ENCODE data around the gene KRT80.

KRT80 gene

DNA sequence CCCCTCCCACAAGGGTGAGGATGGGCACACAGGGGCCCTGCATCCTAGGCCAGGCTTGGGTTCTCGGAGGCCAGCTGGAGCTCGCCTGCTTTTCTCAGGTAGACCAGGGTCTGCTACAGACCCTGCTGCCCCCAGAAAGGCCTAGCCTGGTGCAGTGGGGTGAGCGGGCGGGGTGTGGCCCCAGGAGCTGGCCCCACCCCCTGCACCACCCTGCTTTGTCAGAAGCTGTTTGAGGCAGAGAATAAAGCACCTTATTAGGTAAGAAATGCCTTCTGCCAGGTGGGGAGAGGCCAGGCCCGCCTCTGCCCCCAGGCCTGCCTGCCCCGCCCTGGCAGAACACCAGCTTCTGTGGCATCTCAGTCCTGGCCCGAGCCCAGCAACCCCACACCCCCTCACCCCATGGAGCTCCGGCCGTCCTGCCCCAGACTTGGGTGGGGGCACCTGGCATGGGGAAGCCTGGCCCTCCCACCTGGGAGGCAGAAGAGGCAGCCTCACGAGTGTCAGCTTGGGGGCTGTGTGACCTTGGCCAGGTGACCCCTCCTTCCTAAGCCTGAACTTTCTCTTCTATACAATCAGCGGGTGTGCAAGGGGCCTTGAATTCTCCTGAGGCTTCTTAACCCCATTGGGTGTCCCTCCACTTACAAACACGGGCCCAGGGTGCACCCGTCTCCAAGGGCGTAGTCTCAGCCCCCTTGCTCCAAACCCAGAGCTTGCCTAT, 43.2 kb downstream of the KRT80 start:
- H3K4me1 Mint-ChIP-seq: peaks cover 10% of the 10 kb centered on the region
- no peaks in the 10 kb centered on the region for H3K9me3 Mint-ChIP-seq
- H3K36me3 Mint-ChIP-seq: no peaks in the 10 kb centered on the region
- H3K27me3 Mint-ChIP-seq: no peaks in the 10 kb centered on the region
- H3K27ac Mint-ChIP-seq: no peak overlapping the region
- no peak overlapping the region for H3K4me3 Mint-ChIP-seq

DNA sequence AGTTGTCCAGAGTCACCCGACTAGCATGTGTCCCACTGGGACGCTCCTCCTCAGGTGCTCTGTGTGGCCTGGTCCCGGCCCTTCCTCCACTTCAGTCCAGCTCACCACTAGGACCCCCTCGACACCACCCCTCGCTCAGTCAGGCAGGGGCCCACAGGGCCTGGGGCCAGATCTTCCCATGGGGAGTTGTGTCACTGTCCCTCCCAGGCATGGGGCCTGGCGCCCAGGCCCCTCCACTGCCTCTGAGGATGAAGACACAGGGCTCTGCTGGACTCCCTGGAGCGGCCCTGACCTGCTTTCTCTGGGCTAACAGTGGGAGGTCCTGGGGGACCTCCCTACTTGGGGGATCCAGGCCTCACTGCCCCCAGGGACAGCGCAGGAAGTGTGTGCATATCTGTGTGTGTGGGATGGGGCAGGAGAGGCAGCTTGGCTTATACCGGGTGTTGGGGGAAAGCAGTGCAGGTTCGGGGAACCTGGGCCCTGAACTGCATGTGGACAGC, 43.8 kb downstream of the KRT80 start:
- H3K36me3 Mint-ChIP-seq: no peaks in the 10 kb centered on the region
- H3K9me3 Mint-ChIP-seq: no peaks in the 10 kb centered on the region
- H3K4me1 Mint-ChIP-seq: peaks cover 10% of the 10 kb centered on the region
- H3K4me3 Mint-ChIP-seq: no peak overlapping the region
- no peaks in the 10 kb centered on the region for H3K27me3 Mint-ChIP-seq
- H3K27ac Mint-ChIP-seq: no peak overlapping the region

DNA sequence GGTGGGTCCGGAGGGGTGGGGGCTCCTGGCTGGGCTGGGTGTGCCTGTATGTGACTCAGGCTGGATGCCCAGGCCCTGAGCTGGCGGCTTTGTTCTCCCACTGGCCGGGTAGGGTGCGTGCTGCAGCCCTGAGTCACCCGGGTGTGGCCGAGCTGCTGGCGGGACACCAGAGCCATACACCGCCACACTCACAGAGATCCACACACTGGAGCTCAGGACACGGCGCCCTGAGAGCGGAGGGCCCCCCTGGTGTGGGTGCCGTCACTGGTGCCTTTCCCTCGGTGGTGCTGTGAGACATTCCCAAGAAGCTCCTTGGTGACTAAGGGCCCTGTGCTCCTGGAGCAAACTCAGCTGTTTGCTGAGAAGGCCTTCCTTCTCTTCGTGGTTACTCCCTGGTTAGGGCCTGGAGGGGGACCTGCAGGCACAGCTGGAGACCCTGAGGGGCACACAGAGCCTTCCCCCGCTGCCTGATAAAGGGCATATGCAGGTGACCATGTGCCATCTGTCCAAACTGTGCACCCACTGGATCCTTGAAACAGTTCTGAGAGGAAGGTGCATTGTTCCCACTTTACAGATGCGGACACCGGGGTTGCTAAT, 44.3 kb downstream of the KRT80 start:
- H3K4me3 Mint-ChIP-seq: no peak overlapping the region
- H3K27ac Mint-ChIP-seq: no peak overlapping the region
- H3K4me1 Mint-ChIP-seq: peaks cover 6% of the 10 kb centered on the region
- no peaks in the 10 kb centered on the region for H3K36me3 Mint-ChIP-seq
- no peaks in the 10 kb centered on the region for H3K27me3 Mint-ChIP-seq
- H3K9me3 Mint-ChIP-seq: no peaks in the 10 kb centered on the region

DNA sequence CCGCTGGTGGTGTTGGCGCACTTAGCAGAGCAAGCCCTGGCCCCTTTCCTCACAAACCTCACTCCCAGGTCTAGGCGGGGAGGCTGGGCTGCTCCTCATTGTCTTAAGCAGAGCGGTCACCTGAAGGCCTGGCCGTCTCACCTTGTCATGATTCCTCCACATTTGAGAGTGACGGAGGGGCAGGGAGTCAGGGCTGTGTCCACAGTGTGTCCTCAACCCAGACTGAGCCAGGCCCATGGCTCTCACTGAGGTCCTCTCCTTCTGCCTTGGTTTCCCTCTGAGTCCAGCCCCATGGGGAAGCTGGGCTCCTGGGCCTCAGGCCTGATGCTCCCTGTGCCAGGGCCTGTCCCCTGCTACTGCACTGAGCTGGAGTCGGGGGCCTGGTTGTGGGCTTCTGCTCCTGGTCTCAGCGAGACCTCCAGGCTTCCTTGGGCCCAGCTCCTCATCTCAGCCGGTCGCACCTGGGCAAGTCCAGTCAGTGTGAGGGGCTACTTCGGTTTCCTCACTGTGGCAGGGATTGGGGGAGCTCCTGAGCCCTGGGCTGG, 44.9 kb downstream of the KRT80 start:
- no peaks in the 10 kb centered on the region for H3K36me3 Mint-ChIP-seq
- H3K4me3 Mint-ChIP-seq: no peak overlapping the region
- peaks cover 6% of the 10 kb centered on the region for H3K4me1 Mint-ChIP-seq
- H3K27ac Mint-ChIP-seq: no peak overlapping the region
- H3K9me3 Mint-ChIP-seq: no peaks in the 10 kb centered on the region
- no peaks in the 10 kb centered on the region for H3K27me3 Mint-ChIP-seq

GRCh38 chr12:52146089-52146821, 45.6 kb downstream of the KRT80 start:
- Mint-ChIP-seq H3K27ac (no peak overlapping the region), H3K27me3 (no peaks in the 10 kb centered on the region), H3K9me3 (no peaks in the 10 kb centered on the region), H3K36me3 (no peaks in the 10 kb centered on the region), H3K4me1 (peaks cover under 1% of the 10 kb centered on the region), H3K4me3 (no peak overlapping the region)

- no peaks in the 10 kb centered on the region for H3K4me1 Mint-ChIP-seq
- no peak overlapping the region for H3K4me3 Mint-ChIP-seq
- no peaks in the 10 kb centered on the region for H3K27me3 Mint-ChIP-seq
- H3K9me3 Mint-ChIP-seq: no peaks in the 10 kb centered on the region
- H3K36me3 Mint-ChIP-seq: no peaks in the 10 kb centered on the region
- H3K27ac Mint-ChIP-seq: no peak overlapping the region
Observed at GRCh38 chr12:52145228-52146088, 46.4 kb downstream of the KRT80 start.

- Mint-ChIP-seq H3K4me1 (no peaks in the 10 kb centered on the region), H3K4me3 (no peak overlapping the region), H3K36me3 (no peaks in the 10 kb centered on the region), H3K27ac (no peak overlapping the region), H3K9me3 (no peaks in the 10 kb centered on the region), H3K27me3 (no peaks in the 10 kb centered on the region)
Observed at GRCh38 chr12:52144512-52145227, 47.1 kb downstream of the KRT80 start.

DNA sequence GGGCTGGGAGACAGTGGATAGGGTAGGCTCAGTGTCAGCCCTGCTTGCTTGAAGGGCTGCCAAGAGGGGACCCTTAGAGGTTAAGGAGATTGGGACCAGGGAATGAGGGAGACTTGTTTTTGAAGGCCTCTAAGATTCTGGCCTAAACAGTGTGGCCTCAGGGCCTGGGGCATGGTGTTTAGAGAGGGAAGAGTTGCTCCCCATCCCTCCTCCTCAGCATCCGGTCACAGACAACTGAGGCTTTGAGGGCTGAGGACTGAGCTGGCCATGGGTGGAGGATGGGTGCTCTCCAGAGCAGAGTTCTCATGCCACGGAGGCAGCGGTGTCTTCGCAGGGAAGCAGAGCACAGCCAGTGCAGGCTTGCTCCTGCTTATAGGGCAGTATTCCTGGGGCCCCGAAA, 49.4 kb downstream of the KRT80 start:
- Mint-ChIP-seq H3K27me3 (no peaks in the 10 kb centered on the region), H3K27ac (no peak overlapping the region), H3K4me1 (no peaks in the 10 kb centered on the region), H3K36me3 (no peaks in the 10 kb centered on the region), H3K4me3 (no peak overlapping the region), H3K9me3 (no peaks in the 10 kb centered on the region)

- H3K27me3 Mint-ChIP-seq: no peaks in the 10 kb centered on the region
- H3K27ac Mint-ChIP-seq: no peak overlapping the region
- H3K36me3 Mint-ChIP-seq: no peaks in the 10 kb centered on the region
- no peaks in the 10 kb centered on the region for H3K9me3 Mint-ChIP-seq
- H3K4me1 Mint-ChIP-seq: no peaks in the 10 kb centered on the region
- no peak overlapping the region for H3K4me3 Mint-ChIP-seq
Observed at GRCh38 chr12:52141875-52142274, 49.9 kb downstream of the KRT80 start.

GRCh38 chr12:52141306-52141705, 50.5 kb downstream of the KRT80 start:
- no peak overlapping the region for H3K4me3 Mint-ChIP-seq
- no peaks in the 10 kb centered on the region for H3K36me3 Mint-ChIP-seq
- H3K9me3 Mint-ChIP-seq: no peaks in the 10 kb centered on the region
- no peaks in the 10 kb centered on the region for H3K27me3 Mint-ChIP-seq
- H3K4me1 Mint-ChIP-seq: no peaks in the 10 kb centered on the region
- H3K27ac Mint-ChIP-seq: no peak overlapping the region

GRCh38 chr12:52139579-52140062, 52.2 kb downstream of the KRT80 start:
- Mint-ChIP-seq H3K27me3 (no peaks in the 10 kb centered on the region), H3K4me1 (no peaks in the 10 kb centered on the region), H3K4me3 (no peak overlapping the region), H3K27ac (no peak overlapping the region), H3K9me3 (no peaks in the 10 kb centered on the region), H3K36me3 (no peaks in the 10 kb centered on the region)

DNA sequence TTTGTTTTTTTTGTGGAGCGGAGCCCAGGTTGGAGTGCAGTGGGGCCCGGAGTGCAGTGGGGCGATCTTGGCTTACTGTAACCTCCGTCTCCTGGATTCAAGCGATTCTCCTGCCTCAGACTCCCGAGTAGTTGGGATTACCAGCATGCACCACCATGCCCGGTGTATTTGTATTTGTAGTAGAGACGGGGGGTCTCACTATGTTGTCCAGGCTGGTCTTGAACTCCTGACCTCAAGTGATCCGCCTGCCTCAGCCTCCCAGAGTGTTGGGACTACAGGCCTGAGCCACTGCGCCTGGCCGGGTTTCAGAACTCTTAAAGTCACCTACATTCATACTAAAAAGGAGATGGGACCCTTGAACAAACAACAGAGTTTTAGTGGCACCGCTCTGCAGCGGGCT, 52.7 kb downstream of the KRT80 start:
- Mint-ChIP-seq H3K27me3 (no peaks in the 10 kb centered on the region), H3K27ac (no peak overlapping the region), H3K4me1 (no peaks in the 10 kb centered on the region), H3K9me3 (no peaks in the 10 kb centered on the region), H3K4me3 (no peak overlapping the region), H3K36me3 (no peaks in the 10 kb centered on the region)

GRCh38 chr12:52137746-52138145, 54.1 kb downstream of the KRT80 start:
- no peak overlapping the region for H3K4me3 Mint-ChIP-seq
- no peaks in the 10 kb centered on the region for H3K9me3 Mint-ChIP-seq
- H3K4me1 Mint-ChIP-seq: no peaks in the 10 kb centered on the region
- no peaks in the 10 kb centered on the region for H3K36me3 Mint-ChIP-seq
- no peaks in the 10 kb centered on the region for H3K27me3 Mint-ChIP-seq
- no peak overlapping the region for H3K27ac Mint-ChIP-seq

DNA sequence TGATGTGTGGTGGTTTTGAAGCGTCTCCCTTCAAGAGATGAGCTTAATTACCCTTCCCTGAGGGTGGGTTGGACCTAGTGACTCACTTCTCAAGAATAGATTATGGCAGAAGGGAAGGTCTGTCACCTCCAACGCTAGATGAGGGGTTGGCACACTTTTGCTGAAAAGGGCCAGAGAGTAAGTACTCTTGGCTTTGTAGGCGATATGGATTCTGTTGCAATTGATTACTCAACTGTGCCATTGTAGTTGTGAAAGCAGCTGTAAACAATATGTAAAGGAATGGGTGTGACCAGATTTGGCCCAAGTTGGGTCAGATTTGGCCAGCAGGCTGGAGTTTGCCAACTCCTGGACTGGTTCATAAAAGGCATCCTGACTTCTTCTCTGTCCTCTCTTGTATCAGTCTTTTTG, 59.1 kb downstream of the KRT80 start:
- Mint-ChIP-seq H3K4me1 (no peaks in the 10 kb centered on the region), H3K27me3 (no peaks in the 10 kb centered on the region), H3K4me3 (no peak overlapping the region), H3K27ac (no peak overlapping the region), H3K9me3 (no peaks in the 10 kb centered on the region), H3K36me3 (no peaks in the 10 kb centered on the region)

DNA sequence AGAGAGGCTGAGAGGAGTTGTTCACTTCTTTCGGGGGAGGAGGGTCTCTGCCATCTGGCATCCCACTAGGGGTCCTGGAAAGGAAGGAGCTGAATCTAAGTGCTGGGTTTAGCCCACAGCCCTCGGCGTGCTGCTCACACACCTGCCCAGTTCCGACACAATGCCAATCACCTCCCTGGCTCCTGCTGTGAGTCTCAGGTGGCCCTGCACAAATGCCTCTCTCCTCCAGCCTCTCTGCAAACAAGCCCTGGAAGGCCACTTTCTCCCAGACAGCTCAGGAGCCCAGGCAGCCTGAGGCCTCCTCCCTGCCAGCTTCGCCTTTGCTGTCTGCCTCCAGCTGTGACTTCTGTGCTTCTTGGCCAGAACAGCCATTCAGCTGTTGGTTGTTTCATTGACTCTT, 61.1 kb downstream of the KRT80 start:
- H3K27ac Mint-ChIP-seq: no peak overlapping the region
- H3K4me1 Mint-ChIP-seq: no peaks in the 10 kb centered on the region
- H3K36me3 Mint-ChIP-seq: no peaks in the 10 kb centered on the region
- H3K27me3 Mint-ChIP-seq: no peaks in the 10 kb centered on the region
- no peaks in the 10 kb centered on the region for H3K9me3 Mint-ChIP-seq
- no peak overlapping the region for H3K4me3 Mint-ChIP-seq
